RWPE1 (cell line): ENCODE measurements around the gene KLK10.
"Not testable (repeated sequence)": the region's sequence is repeated elsewhere in the genome, so short reads cannot be mapped to it uniquely, and the experiment has no call there.

Experiments used
- CTCF ChIA-PET: fragments of 350-600 bp; sonication (Branson Sonifier 250); formaldehyde crosslinking; extraction: SDS; loops from one replicate; lab custom pipeline; 2021; lab: Yijun Ruan, JAX
- POLR2A ChIA-PET: fragments of 400-600 bp; formaldehyde crosslinking; extraction: SDS; loops from one replicate; lab custom pipeline; 2020; ENCODE audit warnings: antibody characterized with exemption; ENCODE audit not compliant: low non-redundant PET; lab: Yijun Ruan, JAX
- DNase-seq: peaks from one replicate; pipeline ENCODE4 v3.0.0; 2012; ENCODE audit warnings: low spot score
- H3K27ac ChIP-seq: fragments of 450-650 bp; 2 replicates; pipeline ENCODE4 v1.5.1; 2017
- CTCF ChIP-seq: fragments of 450-650 bp; conservative IDR thresholded peaks from 2 replicates; pipeline ENCODE4 v1.5.1; 2017; ENCODE audit warnings: low read depth, mild to moderate bottlenecking

KLK10 gene

DNA sequence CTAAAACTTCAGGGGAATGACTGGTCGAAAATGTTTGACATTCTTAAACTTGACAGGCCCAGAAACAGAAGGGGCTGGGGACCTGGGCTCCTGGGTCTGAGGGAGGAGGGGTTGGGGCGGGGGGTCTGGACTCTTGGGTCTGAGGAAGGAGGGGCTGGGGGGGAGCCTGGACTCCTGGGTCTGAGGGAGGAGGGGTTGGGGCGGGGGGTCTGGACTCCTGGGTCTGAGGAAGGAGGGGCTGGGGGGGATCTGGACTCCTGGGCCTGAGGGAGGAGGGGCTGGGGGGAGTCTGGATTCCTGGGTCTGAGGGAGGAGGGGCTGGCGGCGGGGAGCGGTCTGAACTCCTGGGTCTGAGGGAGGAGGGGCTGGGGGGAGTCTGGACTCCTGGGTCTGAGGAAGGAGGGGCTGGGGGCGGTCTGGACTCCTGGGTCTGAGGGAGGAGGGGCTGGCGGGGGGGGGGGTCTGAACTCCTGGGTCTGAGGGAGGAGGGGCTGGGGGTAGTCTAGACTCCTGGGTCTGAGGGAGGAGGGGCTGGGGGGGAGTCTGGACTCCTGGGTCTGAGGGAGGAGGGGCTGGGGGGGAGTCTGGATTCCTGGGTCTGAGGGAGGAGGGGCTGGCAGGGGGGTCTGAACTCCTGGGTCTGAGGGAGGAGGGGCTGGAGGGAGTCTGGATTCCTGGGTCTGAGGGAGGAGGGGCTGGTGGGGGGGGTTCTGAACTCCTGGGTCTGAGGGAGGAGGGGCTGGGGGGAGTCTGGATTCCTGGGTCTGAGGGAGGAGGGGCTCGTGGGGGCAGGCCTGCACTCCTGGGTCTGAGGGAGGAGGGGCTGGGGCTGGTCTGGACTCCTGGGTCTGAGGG is 44.6 kb downstream of the KLK10 start:
- no peak for TF ChIP-seq CTCF
- H3K27ac ChIP-seq, result no peak overlapping the region
- DNase-seq, result no peak
- POLR2A ChIA-PET, result no interaction called here
- CTCF ChIA-PET, result no interaction called here

DNA sequence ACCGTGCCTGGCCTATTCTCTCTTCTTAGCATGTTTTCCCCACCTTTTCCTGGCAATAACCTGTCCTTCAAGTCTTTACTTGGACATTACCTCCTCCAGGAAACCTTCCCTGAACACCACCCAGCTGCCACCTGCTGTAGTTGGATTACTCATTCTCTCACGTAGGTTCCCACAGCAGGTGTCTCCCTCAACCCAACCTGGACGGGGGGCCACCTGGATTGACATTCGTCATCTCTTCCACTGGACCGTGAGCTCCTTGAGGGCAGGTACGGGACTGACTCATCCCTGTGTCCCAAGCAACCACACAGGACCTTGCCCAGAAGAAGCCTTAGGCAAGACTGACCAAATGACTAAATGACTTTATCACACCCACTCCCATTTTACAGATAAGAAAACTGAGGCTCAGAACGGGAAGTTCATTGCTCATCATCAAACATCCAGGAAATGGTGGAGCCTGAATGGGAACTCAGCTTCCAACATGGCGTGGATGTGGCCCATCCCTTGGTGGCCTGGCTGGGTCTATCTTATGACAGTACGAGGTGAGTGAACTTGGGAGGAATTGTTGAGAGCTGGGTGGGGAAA is 46.6 kb downstream of the KLK10 start:
- no peak for TF ChIP-seq CTCF
- POLR2A ChIA-PET, result no interaction called here
- CTCF ChIA-PET, result no interaction called here

GRCh38 chr19:50969810-50970209 is 49.7 kb downstream of the KLK10 start:
- CTCF ChIA-PET, result interaction anchor here (1.6 kb wide), 1 partner anchor 40 kb away, joined by 4 read pairs; no protein-coding TSS in a partner anchor
- POLR2A ChIA-PET, DNase-seq, H3K27ac ChIP-seq: not testable (repeated sequence)

More for the DNA sequence above, 46.6 kb downstream of the KLK10 start:
- no peak for DNase-seq
- H3K27ac ChIP-seq, result no peak overlapping the region

DNA sequence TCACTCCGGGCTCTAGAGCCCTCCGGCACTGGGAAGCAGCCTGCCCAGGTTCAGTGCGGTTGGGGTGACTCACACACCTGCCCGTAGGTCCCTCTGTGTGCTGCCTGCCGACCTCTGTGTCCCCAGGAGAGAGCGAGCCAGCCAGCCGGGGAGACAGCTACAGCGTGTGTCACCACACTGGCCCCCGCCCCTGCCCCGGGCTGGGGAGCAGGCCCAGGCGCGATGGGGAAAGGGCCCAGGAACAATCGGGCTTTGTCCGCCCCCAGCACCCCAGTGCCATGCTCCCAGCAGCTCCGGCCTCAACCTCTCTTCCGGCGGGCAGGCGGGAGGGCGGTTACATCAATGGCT is 50.1 kb downstream of the KLK10 start, which contains the start of gene KLK6:
Gene KLK6 (minus strand): TSS at position 179 of the 348 bp plus-strand sequence. CDS start 1,487 bp downstream, outside the sequence.
- CTCF ChIA-PET, result no interaction called here
- TF ChIP-seq CTCF, result no peak
- peak; percentile 59 for DNase-seq
- no peak within 1 kb of the TSS for H3K27ac ChIP-seq
- POLR2A ChIA-PET, result no interaction called here

DNA sequence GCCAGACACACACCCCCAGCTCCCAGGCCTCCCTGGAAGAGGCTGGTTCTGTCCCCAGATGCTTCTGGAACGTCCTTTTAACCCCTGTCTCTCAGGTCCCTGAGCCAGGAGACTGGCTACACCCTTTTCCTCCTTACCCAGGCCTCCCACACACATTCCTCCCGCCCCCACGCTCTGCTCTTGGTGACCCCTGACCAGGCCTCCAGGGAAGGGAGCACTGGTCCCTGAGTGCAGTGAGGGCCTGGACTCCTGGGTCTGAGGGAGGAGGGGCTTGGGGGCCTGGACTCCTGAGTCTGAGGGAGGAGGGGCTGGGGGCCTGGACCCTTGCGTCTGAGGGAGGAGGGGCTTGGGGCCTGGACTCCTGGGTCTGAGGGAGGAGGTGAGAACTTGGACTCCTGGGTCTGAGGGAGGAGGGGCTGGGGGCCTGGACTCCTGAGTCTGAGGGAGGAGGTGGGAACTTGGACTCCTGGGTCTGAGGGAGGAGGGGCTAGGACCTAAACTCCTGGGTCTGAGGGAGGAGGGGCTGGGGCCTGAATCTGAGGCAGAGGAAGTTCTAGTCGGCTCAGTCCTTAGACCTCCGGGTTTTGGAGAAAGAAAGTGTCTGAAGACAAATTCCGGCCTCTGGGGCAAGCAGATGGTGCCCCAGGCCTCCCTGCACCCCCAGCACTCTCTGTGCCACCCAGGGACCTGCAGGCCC is 50.6 kb downstream of the KLK10 start:
- no peak for TF ChIP-seq CTCF
- ChIA-PET POLR2A (no interaction called here), CTCF (no interaction called here)
- H3K27ac ChIP-seq, result no peak overlapping the region
- DNase-seq, result no peak

- no peak overlapping the region for H3K27ac ChIP-seq
- no peak for DNase-seq
- POLR2A ChIA-PET, result no interaction called here
- CTCF ChIA-PET, result interaction anchor here (0.5 kb wide), 1 partner anchor 46 kb away, joined by 4 read pairs; no protein-coding TSS in a partner anchor
- TF ChIP-seq CTCF, result no peak
These were observed 51.4 kb downstream of the KLK10 start for GRCh38 chr19:50967929-50968715.
